Stimulated activated CD4-positive, alpha-beta T cell treated with anti-CD3 and anti-CD28 coated beads, Interleukin-1b, Interleukin-23, amount 100 ng/mL, for 4 hours (primary cell): Measurements from ENCODE around the gene SELENOS.

Source experiments
- DNase-seq, 2 donors: peaks; one replicate each; pipeline ENCODE4 v3.0.0-alpha.2; 2020; ENCODE audit warnings: low read depth in 2 of 2

SELENOS gene

GRCh38 chr15:101250873-101251829 lies 26.1 kb downstream of the SELENOS start:
- DNase-seq = peak in 1 of 2 donors; percentile 56

- DNase-seq = no peak
These were observed 26.9 kb downstream of the SELENOS start for GRCh38 chr15:101250341-101250831.

GRCh38 chr15:101248274-101248673 lies 29.0 kb downstream of the SELENOS start:
- DNase-seq = no peak

- DNase-seq = no peak
These were observed 30.2 kb downstream of the SELENOS start for GRCh38 chr15:101246824-101247745.

GRCh38 chr15:101246391-101246790 lies 30.9 kb downstream of the SELENOS start:
- DNase-seq = no peak

- DNase-seq = no peak
These were observed 32.2 kb downstream of the SELENOS start for GRCh38 chr15:101244889-101245668.

GRCh38 chr15:101244036-101244781 lies 33.1 kb downstream of the SELENOS start:
- no peak for DNase-seq

GRCh38 chr15:101243420-101243819 lies 33.9 kb downstream of the SELENOS start:
- no peak for DNase-seq

GRCh38 chr15:101242999-101243336 lies 34.3 kb downstream of the SELENOS start:
- no peak for DNase-seq

- DNase-seq = no peak
These were observed 34.9 kb downstream of the SELENOS start for GRCh38 chr15:101242160-101242998.

GRCh38 chr15:101240358-101240757 lies 36.9 kb downstream of the SELENOS start:
- no peak for DNase-seq

- no peak for DNase-seq
These were observed 37.6 kb downstream of the SELENOS start for GRCh38 chr15:101239724-101240136.

- no peak for DNase-seq
These were observed 40.0 kb downstream of the SELENOS start for GRCh38 chr15:101237251-101237650.

- no peak for DNase-seq
These were observed 43.5 kb downstream of the SELENOS start for GRCh38 chr15:101233651-101234280.

- no peak for DNase-seq
These were observed 44.6 kb downstream of the SELENOS start for GRCh38 chr15:101232677-101233076.

GRCh38 chr15:101228313-101228712 lies 49.0 kb downstream of the SELENOS start:
- no peak for DNase-seq

GRCh38 chr15:101225658-101226057 lies 51.6 kb downstream of the SELENOS start:
- no peak for DNase-seq
